ENCODE measurements around the gene DMAC2L.
"Not testable (repeated sequence)": the region's sequence is repeated elsewhere in the genome, so short reads cannot be mapped to it uniquely, and the experiment has no call there.

The DMAC2L gene

DNA sequence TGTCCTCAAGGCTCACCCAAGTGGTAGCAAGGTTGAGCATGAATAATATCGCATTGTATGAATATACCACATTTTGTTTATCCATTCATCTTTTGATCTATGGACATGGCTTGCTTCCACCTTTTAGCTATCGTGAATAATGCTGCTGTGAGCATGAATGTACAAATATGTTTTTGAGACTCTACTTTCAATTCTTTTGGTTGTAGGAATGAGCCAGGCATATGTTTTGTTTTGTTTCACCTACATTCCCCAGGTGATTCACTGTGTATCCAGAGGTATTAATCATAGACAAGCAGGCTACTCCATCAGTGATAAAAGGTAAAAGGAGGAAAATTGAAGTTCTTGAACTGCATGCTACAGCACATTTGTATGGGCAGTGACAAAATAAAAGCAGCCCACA lies 48.7 kb downstream of the DMAC2L start:
- Histone ChIP-seq H2BK15ac (ENCODE audit: low read length) (no peak overlapping the region), H2BK5ac (ENCODE audit: low read length) (no peak overlapping the region), H3K4me3 (ENCODE audit: low read length in 2 of 2) (no peak overlapping the region), H3K18ac (ENCODE audit: low read length) (no peak overlapping the region), H3K23ac (ENCODE audit: low read depth, low read length, poor library complexity) (no peak overlapping the region), H3K14ac (ENCODE audit: low read length) (no peak overlapping the region), H2AFZ (ENCODE audit: low read length) (no peak overlapping the region), H2AK5ac (ENCODE audit: low read depth, low read length) (no peak overlapping the region), H3K27me3 (ENCODE audit: control insufficient read depth in 3 of 3, insufficient read depth in 3 of 3, low read depth in 1 of 3, low read length in 3 of 3) (no peaks in the 10 kb centered on the region), H3K79me1 (ENCODE audit: low read depth, low read length) (no peaks in the 10 kb centered on the region), H3K27ac (replicated peaks; ENCODE audit: low read length) (no peak overlapping the region), H2BK12ac (ENCODE audit: low read length) (no peak overlapping the region), H4K8ac (ENCODE audit: low read depth, low read length) (no peak overlapping the region), H3K4ac (ENCODE audit: low read length) (no peak overlapping the region), H3K9me3 (replicated peaks in 1 of 2; ENCODE audit: control insufficient read depth in 2 of 2, insufficient read depth in 1 of 2, low read depth in 1 of 2, low read length in 2 of 2) (peaks cover 0 to 2% of the 10 kb centered on the region in 2 donors), H3K4me2 (ENCODE audit: insufficient read depth, low read length, poor library complexity, severe bottlenecking) (no peak overlapping the region), H3K9ac (ENCODE audit: low read depth, low read length, poor library complexity) (no peak overlapping the region), H3K4me1 (ENCODE audit: control insufficient read depth in 2 of 2, insufficient read depth in 1 of 2, low read depth in 1 of 2, low read length in 2 of 2) (peaks cover 0 to 2% of the 10 kb centered on the region in 2 donors), H3K36me3 (replicated peaks in 1 of 2; ENCODE audit: control insufficient read depth in 2 of 2, insufficient read depth in 2 of 2, low read length in 2 of 2) (no peaks in the 10 kb centered on the region), H2BK120ac (ENCODE audit: low read depth, low read length) (no peak overlapping the region), H4K91ac (ENCODE audit: low read depth, low read length, poor library complexity) (no peak overlapping the region)
- WGBS, 2 donors (ENCODE audit: extremely low coverage in 2 of 2, insufficient read length in 2 of 2, insufficient replicate concordance in 1 of 2) = no CpG with 5 or more reads among the region's 2 CpGs
- DNase-seq (ENCODE audit: low spot score) = no peak

DNA sequence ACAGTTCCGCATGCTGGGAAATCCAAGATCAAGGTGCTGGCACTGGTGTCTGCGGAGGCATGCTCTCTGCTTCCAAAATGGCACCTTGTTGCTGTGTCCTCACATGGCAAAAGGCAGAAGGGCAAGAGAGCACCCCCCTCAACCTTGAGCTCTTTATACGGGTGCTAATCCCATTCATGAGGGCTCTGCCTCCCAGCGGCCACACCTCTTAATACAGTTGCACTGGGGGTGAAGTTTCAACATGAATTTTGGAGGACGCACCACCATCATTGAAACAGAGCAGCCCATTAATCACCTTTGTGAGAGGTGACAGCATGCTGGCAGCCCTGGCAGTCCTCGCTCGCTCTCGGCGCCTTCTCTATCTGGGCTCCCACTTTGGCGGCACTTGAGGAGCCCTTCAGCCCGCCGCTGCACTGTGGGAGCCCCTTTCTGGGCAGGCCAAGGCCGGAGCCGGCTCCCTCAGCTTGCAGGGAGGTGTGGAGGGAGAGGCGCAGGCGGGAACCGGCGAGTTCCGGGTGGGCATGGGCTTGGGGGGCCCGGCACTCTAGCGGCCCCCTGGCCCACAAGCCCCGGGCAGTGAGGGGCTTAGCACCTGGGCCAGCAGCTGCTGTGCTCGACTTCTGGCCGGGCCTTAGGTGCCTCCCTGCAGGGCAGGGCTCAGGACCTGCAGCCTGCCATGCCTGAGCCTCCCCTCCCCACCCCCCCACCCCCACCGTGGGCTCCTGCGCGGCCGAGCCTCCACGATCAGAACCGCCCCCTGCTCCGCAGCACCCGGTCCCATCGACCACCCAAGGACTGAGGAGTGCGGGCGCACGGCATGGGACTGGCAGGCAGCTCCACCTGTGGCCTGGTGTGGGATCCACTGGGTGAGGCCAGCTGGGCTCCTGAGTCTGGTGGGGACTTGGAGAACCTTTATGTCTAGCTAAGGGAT lies 49.6 kb downstream of the DMAC2L start:
- H3K4ac ChIP-seq (ENCODE audit: low read length); H3K79me1 ChIP-seq (ENCODE audit: low read depth, low read length); H2BK120ac ChIP-seq (ENCODE audit: low read depth, low read length); DNase-seq (ENCODE audit: low spot score); H3K36me3 ChIP-seq (replicated peaks in 1 of 2; ENCODE audit: control insufficient read depth in 2 of 2, insufficient read depth in 2 of 2, low read length in 2 of 2); H3K4me2 ChIP-seq (ENCODE audit: insufficient read depth, low read length, poor library complexity, severe bottlenecking); H2BK15ac ChIP-seq (ENCODE audit: low read length); H3K23ac ChIP-seq (ENCODE audit: low read depth, low read length, poor library complexity); H4K8ac ChIP-seq (ENCODE audit: low read depth, low read length); H2AFZ ChIP-seq (ENCODE audit: low read length); H4K91ac ChIP-seq (ENCODE audit: low read depth, low read length, poor library complexity); H2BK5ac ChIP-seq (ENCODE audit: low read length); H2AK5ac ChIP-seq (ENCODE audit: low read depth, low read length); H3K27ac ChIP-seq (replicated peaks; ENCODE audit: low read length); H3K9me3 ChIP-seq (replicated peaks in 1 of 2; ENCODE audit: control insufficient read depth in 2 of 2, insufficient read depth in 1 of 2, low read depth in 1 of 2, low read length in 2 of 2); H3K9ac ChIP-seq (ENCODE audit: low read depth, low read length, poor library complexity); H3K18ac ChIP-seq (ENCODE audit: low read length); H3K14ac ChIP-seq (ENCODE audit: low read length); H3K27me3 ChIP-seq (ENCODE audit: control insufficient read depth in 3 of 3, insufficient read depth in 3 of 3, low read depth in 1 of 3, low read length in 3 of 3); H2BK12ac ChIP-seq (ENCODE audit: low read length); H3K4me1 ChIP-seq (ENCODE audit: control insufficient read depth in 2 of 2, insufficient read depth in 1 of 2, low read depth in 1 of 2, low read length in 2 of 2); H3K4me3 ChIP-seq (ENCODE audit: low read length in 2 of 2): not testable (repeated sequence)
- no CpG with 5 or more reads among the region's 36 CpGs for WGBS, 2 donors (ENCODE audit: extremely low coverage in 2 of 2, insufficient read length in 2 of 2, insufficient replicate concordance in 1 of 2)

GRCh38 chr14:50362764-50363713 lies 50.9 kb downstream of the DMAC2L start:
- H3K4me3 ChIP-seq (ENCODE audit: low read length in 2 of 2) = no peak overlapping the region
- no CpG with 5 or more reads among the region's 14 CpGs for WGBS, 2 donors (ENCODE audit: extremely low coverage in 2 of 2, insufficient read length in 2 of 2, insufficient replicate concordance in 1 of 2)

GRCh38 chr14:50363714-50364111 lies 51.6 kb downstream of the DMAC2L start:
- Histone ChIP-seq H3K27me3 (ENCODE audit: control insufficient read depth in 3 of 3, insufficient read depth in 3 of 3, low read depth in 1 of 3, low read length in 3 of 3) (no peaks in the 10 kb centered on the region), H3K23ac (ENCODE audit: low read depth, low read length, poor library complexity) (peak overlapping the region; percentile 31), H3K79me1 (ENCODE audit: low read depth, low read length) (no peaks in the 10 kb centered on the region), H2BK120ac (ENCODE audit: low read depth, low read length) (no peak overlapping the region), H4K91ac (ENCODE audit: low read depth, low read length, poor library complexity) (no peak overlapping the region), H3K4me3 (ENCODE audit: low read length in 2 of 2) (no peak overlapping the region), H3K14ac (ENCODE audit: low read length) (no peak overlapping the region), H3K4me2 (ENCODE audit: insufficient read depth, low read length, poor library complexity, severe bottlenecking) (no peak overlapping the region), H4K8ac (ENCODE audit: low read depth, low read length) (no peak overlapping the region), H3K4me1 (ENCODE audit: control insufficient read depth in 2 of 2, insufficient read depth in 1 of 2, low read depth in 1 of 2, low read length in 2 of 2) (no peaks in the 10 kb centered on the region), H2BK12ac (ENCODE audit: low read length) (no peak overlapping the region), H3K18ac (ENCODE audit: low read length) (no peak overlapping the region), H3K9me3 (replicated peaks in 1 of 2; ENCODE audit: control insufficient read depth in 2 of 2, insufficient read depth in 1 of 2, low read depth in 1 of 2, low read length in 2 of 2) (peaks cover 0 to 2% of the 10 kb centered on the region in 2 donors), H2AFZ (ENCODE audit: low read length) (no peak overlapping the region), H2BK5ac (ENCODE audit: low read length) (no peak overlapping the region), H3K27ac (replicated peaks; ENCODE audit: low read length) (no peak overlapping the region), H2BK15ac (ENCODE audit: low read length) (no peak overlapping the region), H3K4ac (ENCODE audit: low read length) (no peak overlapping the region), H2AK5ac (ENCODE audit: low read depth, low read length) (peak overlapping the region; percentile 79), H3K36me3 (replicated peaks in 1 of 2; ENCODE audit: control insufficient read depth in 2 of 2, insufficient read depth in 2 of 2, low read length in 2 of 2) (no peaks in the 10 kb centered on the region), H3K9ac (ENCODE audit: low read depth, low read length, poor library complexity) (no peak overlapping the region)
- no CpG with 5 or more reads among the region's 4 CpGs for WGBS, 2 donors (ENCODE audit: extremely low coverage in 2 of 2, insufficient read length in 2 of 2, insufficient replicate concordance in 1 of 2)
- DNase-seq (ENCODE audit: low spot score) = no peak

More at GRCh38 chr14:50362764-50363713, 50.9 kb downstream of the DMAC2L start:
- H4K91ac ChIP-seq (ENCODE audit: low read depth, low read length, poor library complexity) = no peak overlapping the region
- no peak overlapping the region for H3K27ac ChIP-seq (replicated peaks; ENCODE audit: low read length)
- H3K23ac ChIP-seq (ENCODE audit: low read depth, low read length, poor library complexity) = no peak overlapping the region
- no peak overlapping the region for H2BK120ac ChIP-seq (ENCODE audit: low read depth, low read length)
- H3K18ac ChIP-seq (ENCODE audit: low read length) = no peak overlapping the region
- H3K36me3 ChIP-seq (replicated peaks in 1 of 2; ENCODE audit: control insufficient read depth in 2 of 2, insufficient read depth in 2 of 2, low read length in 2 of 2) = no peaks in the 10 kb centered on the region
- H2BK5ac ChIP-seq (ENCODE audit: low read length) = no peak overlapping the region
- no peak overlapping the region for H3K4ac ChIP-seq (ENCODE audit: low read length)
- H3K14ac ChIP-seq (ENCODE audit: low read length) = no peak overlapping the region
- H3K9ac ChIP-seq (ENCODE audit: low read depth, low read length, poor library complexity) = no peak overlapping the region
- H3K4me2 ChIP-seq (ENCODE audit: insufficient read depth, low read length, poor library complexity, severe bottlenecking) = no peak overlapping the region
- H3K4me1 ChIP-seq (ENCODE audit: control insufficient read depth in 2 of 2, insufficient read depth in 1 of 2, low read depth in 1 of 2, low read length in 2 of 2) = no peaks in the 10 kb centered on the region
- H4K8ac ChIP-seq (ENCODE audit: low read depth, low read length) = no peak overlapping the region
- peaks cover 0 to 2% of the 10 kb centered on the region in 2 donors for H3K9me3 ChIP-seq (replicated peaks in 1 of 2; ENCODE audit: control insufficient read depth in 2 of 2, insufficient read depth in 1 of 2, low read depth in 1 of 2, low read length in 2 of 2)
- DNase-seq (ENCODE audit: low spot score) = no peak
- no peak overlapping the region for H2AK5ac ChIP-seq (ENCODE audit: low read depth, low read length)
- no peaks in the 10 kb centered on the region for H3K27me3 ChIP-seq (ENCODE audit: control insufficient read depth in 3 of 3, insufficient read depth in 3 of 3, low read depth in 1 of 3, low read length in 3 of 3)
- no peaks in the 10 kb centered on the region for H3K79me1 ChIP-seq (ENCODE audit: low read depth, low read length)
- H2BK15ac ChIP-seq (ENCODE audit: low read length) = no peak overlapping the region
- H2BK12ac ChIP-seq (ENCODE audit: low read length) = no peak overlapping the region
- H2AFZ ChIP-seq (ENCODE audit: low read length) = no peak overlapping the region
